Lower leg skin (tissue), 4 donors: ENCODE measurements around the gene VPS8. TPM values are rescaled to one million over a fixed set of nuclear protein-coding genes. Genes with fewer than 3 reads are reported as not detected.

Experiments used
- DNase-seq, 2 donors: peaks; one replicate each; pipeline ENCODE4 v3.0.0-alpha.2; 2019; ENCODE audit warnings: low spot score in 2 of 2
- H3K4me3 ChIP-seq: fragments of 200-600 bp; sonication (generic); 2 replicates; pipeline ENCODE4 v1.5.1; 2017; ENCODE audit warnings: mild to moderate bottlenecking, low read depth; ENCODE audit not compliant: poor library complexity, severe bottlenecking
- CTCF ChIP-seq, 3 donors: fragments of 450-650 bp; IDR thresholded peaks; one replicate each; pipeline ENCODE4 v1.5.1; 2016; ENCODE audit warnings: antibody characterized with exemption in 3 of 3, mild to moderate bottlenecking in 3 of 3, moderate library complexity in 2 of 3
- POLR2A ChIP-seq, 2 donors: fragments of 450-650 bp; IDR thresholded peaks; one replicate each; pipeline ENCODE4 v1.6.1; 2016 to 2017; ENCODE audit warnings: antibody characterized with exemption in 2 of 2, mild to moderate bottlenecking in 1 of 2, moderate library complexity in 1 of 2
- WGBS, 2 donors: methylation state at CpG; one replicate each; pipeline ENCODE4 v1.1.5; 2018; 5-methylcytosine and 5-hydroxymethylcytosine counted together
- intact Hi-C: fragments of 100-400 bp; cut with DNase I; formaldehyde crosslinking; loops from one replicate; pipeline ENCODE4 v1.15.0; 2023; ENCODE audit warnings: low total_unique reads
- total RNA-seq, 4 donors: library from RNA; depleted of rRNA; stranded (reverse); fragments of >200 nt; gene quantifications; one replicate each; pipeline ENCODE4 v1.1.0, GENCODE V29; 2016

VPS8 gene
- total RNA-seq, 4 donors from 2014 or later, result 31.4 to 67.7 (median 55.1) TPM

GRCh38 chr3:185084402-185084801 lies 272.4 kb downstream of the VPS8 start:
- WGBS, 2 donors, result 91 to 92% methylated on average over 5 of the region's 5 CpGs
- TF ChIP-seq CTCF (IDR thresholded peaks at IDR 0.05), result no peak
- TF ChIP-seq POLR2A (IDR thresholded peaks at IDR 0.05), result no peak
- DNase-seq, result no peak
- intact Hi-C loops, result no loop called here
- H3K4me3 ChIP-seq, result no peak overlapping the region

- 64 to 65% methylated on average over 5 of the region's 5 CpGs for WGBS, 2 donors
- no peak for TF ChIP-seq CTCF (IDR thresholded peaks at IDR 0.05)
- DNase-seq, result no peak
- intact Hi-C loops, result no loop called here
- H3K4me3 ChIP-seq, result no peak overlapping the region
These were observed 272.9 kb downstream of the VPS8 start for GRCh38 chr3:185084901-185085300.

GRCh38 chr3:185087419-185087818 lies 275.5 kb downstream of the VPS8 start:
- no peak overlapping the region for H3K4me3 ChIP-seq
- no peak for TF ChIP-seq POLR2A (IDR thresholded peaks at IDR 0.05)
- no peak for TF ChIP-seq CTCF (IDR thresholded peaks at IDR 0.05)
- intact Hi-C loops, result no loop called here
- WGBS, 2 donors, result 85 to 91% methylated on average over 3 of the region's 3 CpGs
- DNase-seq, result no peak

- DNase-seq, result no peak
- intact Hi-C loops, result no loop called here
- no peak overlapping the region for H3K4me3 ChIP-seq
- 79 to 81% methylated on average over 2 of the region's 2 CpGs for WGBS, 2 donors
- TF ChIP-seq CTCF (IDR thresholded peaks at IDR 0.05), result no peak
- TF ChIP-seq POLR2A (IDR thresholded peaks at IDR 0.05), result no peak
These were observed 277.4 kb downstream of the VPS8 start for GRCh38 chr3:185089343-185089742.

GRCh38 chr3:185089751-185090150 lies 277.8 kb downstream of the VPS8 start:
- no peak overlapping the region for H3K4me3 ChIP-seq
- no peak for TF ChIP-seq CTCF (IDR thresholded peaks at IDR 0.05)
- TF ChIP-seq POLR2A (IDR thresholded peaks at IDR 0.05), result no peak
- no peak for DNase-seq
- intact Hi-C loops, result no loop called here

GRCh38 chr3:185090811-185091210 lies 278.8 kb downstream of the VPS8 start:
- DNase-seq, result no peak
- TF ChIP-seq POLR2A (IDR thresholded peaks at IDR 0.05), result no peak
- TF ChIP-seq CTCF (IDR thresholded peaks at IDR 0.05), result no peak
- 92 to 94% methylated on average over 4 of the region's 4 CpGs for WGBS, 2 donors
- no peak overlapping the region for H3K4me3 ChIP-seq
- intact Hi-C loops, result no loop called here
